Mucosa of stomach (tissue), 1 donor: Measurements from ENCODE around the gene C16orf95.

ENCODE experiments used
- H3K27me3 ChIP-seq: one replicate; pipeline ENCODE4 v1.7.0; 2013; ENCODE audit warnings: mild to moderate bottlenecking, low read length; ENCODE audit not compliant: control insufficient read depth, insufficient read depth
- H3K36me3 ChIP-seq: one replicate; pipeline ENCODE4 v1.7.0; 2013; ENCODE audit warnings: low read length; ENCODE audit not compliant: control insufficient read depth, insufficient read depth
- H3K4me1 ChIP-seq: one replicate; pipeline ENCODE4 v1.7.0; 2013; ENCODE audit warnings: mild to moderate bottlenecking, low read length; ENCODE audit not compliant: control insufficient read depth, insufficient read depth
- H3K4me3 ChIP-seq: one replicate; pipeline ENCODE4 v1.7.0; 2013; ENCODE audit warnings: low read length
- H3K9ac ChIP-seq: one replicate; pipeline ENCODE4 v1.7.0; 2013; ENCODE audit warnings: mild to moderate bottlenecking, low read length, moderate library complexity
- H3K9me3 ChIP-seq: one replicate; pipeline ENCODE4 v1.7.0; 2013; ENCODE audit warnings: mild to moderate bottlenecking, low read length, moderate library complexity; ENCODE audit not compliant: control insufficient read depth
- donor health status: Pancreatic carcinoma.

Gene C16orf95

GRCh38 chr16:87279094-87279658 is 38.0 kb downstream of the C16orf95 start:
- peaks cover 11% of the 10 kb centered on the region for H3K4me1 ChIP-seq
- H3K4me3 ChIP-seq = no peak overlapping the region
- H3K27me3 ChIP-seq = peaks cover 18% of the 10 kb centered on the region
- H3K36me3 ChIP-seq = no peaks in the 10 kb centered on the region
- H3K9me3 ChIP-seq = no peaks in the 10 kb centered on the region
- H3K9ac ChIP-seq = no peak overlapping the region

- H3K9me3 ChIP-seq = no peaks in the 10 kb centered on the region
- H3K4me3 ChIP-seq = no peak overlapping the region
- peaks cover 18% of the 10 kb centered on the region for H3K27me3 ChIP-seq
- no peak overlapping the region for H3K9ac ChIP-seq
- peaks cover 11% of the 10 kb centered on the region for H3K4me1 ChIP-seq
- H3K36me3 ChIP-seq = no peaks in the 10 kb centered on the region
Observed at GRCh38 chr16:87278191-87279093, 38.8 kb downstream of the C16orf95 start.

- H3K36me3 ChIP-seq = no peaks in the 10 kb centered on the region
- peaks cover 18% of the 10 kb centered on the region for H3K27me3 ChIP-seq
- H3K9me3 ChIP-seq = no peaks in the 10 kb centered on the region
- no peak overlapping the region for H3K9ac ChIP-seq
- no peak overlapping the region for H3K4me3 ChIP-seq
- H3K4me1 ChIP-seq = peaks cover 11% of the 10 kb centered on the region
Observed at GRCh38 chr16:87276924-87277323, 40.3 kb downstream of the C16orf95 start.

GRCh38 chr16:87276091-87276701 is 41.0 kb downstream of the C16orf95 start:
- Histone ChIP-seq H3K4me3 (no peak overlapping the region), H3K36me3 (no peaks in the 10 kb centered on the region), H3K9me3 (no peaks in the 10 kb centered on the region), H3K4me1 (peaks cover 11% of the 10 kb centered on the region), H3K9ac (no peak overlapping the region), H3K27me3 (peaks cover 18% of the 10 kb centered on the region)

GRCh38 chr16:87274794-87275193 is 42.4 kb downstream of the C16orf95 start:
- H3K27me3 ChIP-seq = peaks cover 18% of the 10 kb centered on the region
- no peaks in the 10 kb centered on the region for H3K9me3 ChIP-seq
- peaks cover 11% of the 10 kb centered on the region for H3K4me1 ChIP-seq
- H3K9ac ChIP-seq = no peak overlapping the region
- no peak overlapping the region for H3K4me3 ChIP-seq
- no peaks in the 10 kb centered on the region for H3K36me3 ChIP-seq

GRCh38 chr16:87273471-87274030 is 43.6 kb downstream of the C16orf95 start:
- no peaks in the 10 kb centered on the region for H3K9me3 ChIP-seq
- H3K9ac ChIP-seq = no peak overlapping the region
- peaks cover 11% of the 10 kb centered on the region for H3K4me1 ChIP-seq
- H3K36me3 ChIP-seq = no peaks in the 10 kb centered on the region
- no peak overlapping the region for H3K4me3 ChIP-seq
- H3K27me3 ChIP-seq = peaks cover 11% of the 10 kb centered on the region

GRCh38 chr16:87271256-87271655 is 45.9 kb downstream of the C16orf95 start:
- no peak overlapping the region for H3K4me3 ChIP-seq
- H3K9ac ChIP-seq = no peak overlapping the region
- peaks cover 2% of the 10 kb centered on the region for H3K27me3 ChIP-seq
- no peaks in the 10 kb centered on the region for H3K4me1 ChIP-seq
- no peaks in the 10 kb centered on the region for H3K36me3 ChIP-seq
- no peaks in the 10 kb centered on the region for H3K9me3 ChIP-seq

GRCh38 chr16:87267566-87267965 is 49.6 kb downstream of the C16orf95 start:
- Histone ChIP-seq H3K27me3 (no peaks in the 10 kb centered on the region), H3K36me3 (no peaks in the 10 kb centered on the region), H3K4me3 (no peak overlapping the region), H3K4me1 (no peaks in the 10 kb centered on the region), H3K9ac (no peak overlapping the region), H3K9me3 (no peaks in the 10 kb centered on the region)

- no peaks in the 10 kb centered on the region for H3K36me3 ChIP-seq
- H3K4me1 ChIP-seq = no peaks in the 10 kb centered on the region
- H3K9ac ChIP-seq = no peak overlapping the region
- H3K27me3 ChIP-seq = no peaks in the 10 kb centered on the region
- H3K4me3 ChIP-seq = no peak overlapping the region
- H3K9me3 ChIP-seq = no peaks in the 10 kb centered on the region
Observed at GRCh38 chr16:87266846-87267245, 50.3 kb downstream of the C16orf95 start.

GRCh38 chr16:87265261-87265660 is 51.9 kb downstream of the C16orf95 start:
- Histone ChIP-seq H3K9ac (no peak overlapping the region), H3K4me3 (no peak overlapping the region), H3K9me3 (no peaks in the 10 kb centered on the region), H3K27me3 (no peaks in the 10 kb centered on the region), H3K36me3 (no peaks in the 10 kb centered on the region), H3K4me1 (no peaks in the 10 kb centered on the region)

GRCh38 chr16:87264634-87265033 is 52.6 kb downstream of the C16orf95 start:
- Histone ChIP-seq H3K4me3 (no peak overlapping the region), H3K4me1 (no peaks in the 10 kb centered on the region), H3K36me3 (no peaks in the 10 kb centered on the region)

More at GRCh38 chr16:87264634-87265033, 52.6 kb downstream of the C16orf95 start:
- Histone ChIP-seq H3K9me3 (no peaks in the 10 kb centered on the region), H3K9ac (no peak overlapping the region), H3K27me3 (no peaks in the 10 kb centered on the region)
